HTERT RPE-1 (cell line): Measurements from ENCODE around the gene IL13RA1.
"Not testable (repeated sequence)": the region's sequence is repeated elsewhere in the genome, so short reads cannot be mapped to it uniquely, and the experiment has no call there.

Experiments used
- in situ Hi-C: fragments of 300-500 bp; cut with MboI; formaldehyde crosslinking; loops from 4 replicates; pipeline ENCODE4 v1.14.3; 2020; ENCODE audit warnings: low sequenced_read_pairs

IL13RA1 gene

GRCh38 chrX:118727686-118728339 lies 407 bp downstream of the IL13RA1 start:
- in situ Hi-C loops, result no loop called here

GRCh38 chrX:118729042-118729652 lies 1.7 kb downstream of the IL13RA1 start:
- in situ Hi-C loops, result no loop called here

DNA sequence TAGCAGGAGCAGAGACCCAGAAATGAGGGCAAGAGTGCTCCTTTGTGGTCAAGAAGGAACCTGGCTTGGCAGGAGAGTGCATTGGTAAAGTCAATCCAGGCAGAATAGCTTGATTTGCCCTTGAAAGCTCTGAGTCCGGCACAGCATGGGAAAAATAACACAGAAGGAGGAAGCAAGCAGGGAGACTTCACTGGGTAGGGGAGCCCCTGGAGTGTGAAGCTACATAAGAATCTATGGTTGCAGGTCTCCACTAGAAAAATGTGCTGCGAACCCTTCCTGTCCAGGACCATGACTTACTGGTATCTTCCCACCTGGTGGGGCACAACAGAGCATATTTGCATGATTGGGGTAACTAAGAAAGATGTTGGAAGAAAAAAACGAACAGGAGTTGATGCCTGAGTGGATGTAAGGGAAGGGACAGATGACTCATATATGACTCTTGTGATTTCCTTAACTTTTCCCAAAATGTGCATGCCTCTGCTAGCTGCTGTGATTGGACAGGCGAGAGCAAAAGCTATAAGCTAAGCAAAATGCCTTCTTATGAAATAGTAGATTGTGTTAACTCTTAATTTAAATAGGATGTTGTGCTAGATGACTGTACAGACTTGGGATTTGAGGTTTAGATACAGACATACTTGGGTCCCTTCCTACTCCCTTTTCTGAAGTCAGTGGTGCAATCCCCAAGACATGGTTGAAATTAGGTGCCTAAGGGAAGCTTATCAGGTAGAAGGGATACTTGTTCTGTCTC lies 3.3 kb downstream of the IL13RA1 start:
- in situ Hi-C loops, result no loop called here

DNA sequence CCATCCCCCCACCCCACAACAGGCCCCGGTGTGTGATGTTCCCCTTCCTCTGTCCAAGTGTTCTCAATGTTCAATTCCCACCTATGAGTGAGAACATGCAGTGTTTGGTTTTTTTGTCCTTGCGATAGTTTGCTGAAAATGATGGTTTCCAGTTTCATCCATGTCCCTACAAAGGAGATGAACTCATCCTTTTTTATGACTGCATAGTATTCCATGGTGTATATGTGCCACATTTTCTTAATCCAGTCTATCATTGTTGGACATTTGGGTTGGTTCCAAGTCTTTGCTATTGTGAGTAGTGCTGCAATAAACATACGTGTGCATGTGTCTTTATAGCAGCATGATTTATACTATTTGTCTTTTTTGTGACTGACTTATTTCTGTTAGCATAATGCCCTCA lies 5.1 kb downstream of the IL13RA1 start:
- in situ Hi-C loops, result not testable (repeated sequence)

DNA sequence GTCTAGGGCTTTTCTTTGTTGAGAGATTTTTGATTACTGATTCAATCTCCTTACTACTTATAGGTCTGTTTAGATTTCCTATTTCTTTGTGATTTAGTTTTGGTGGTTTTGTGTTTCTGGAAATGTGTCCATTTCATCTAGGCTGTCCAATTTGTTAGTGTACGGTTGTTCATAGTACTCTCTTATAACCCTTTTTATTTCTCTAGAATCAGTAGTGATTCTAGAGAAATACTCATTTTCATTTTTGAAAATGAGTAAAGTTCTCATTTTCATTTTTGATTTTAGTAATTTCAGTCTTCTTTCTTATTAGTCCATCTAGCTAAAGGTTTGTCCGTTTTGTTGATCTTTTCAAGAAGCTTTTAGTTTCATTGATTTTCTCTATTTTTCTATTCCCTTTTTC lies 7.5 kb downstream of the IL13RA1 start:
- in situ Hi-C loops, result no loop called here

DNA sequence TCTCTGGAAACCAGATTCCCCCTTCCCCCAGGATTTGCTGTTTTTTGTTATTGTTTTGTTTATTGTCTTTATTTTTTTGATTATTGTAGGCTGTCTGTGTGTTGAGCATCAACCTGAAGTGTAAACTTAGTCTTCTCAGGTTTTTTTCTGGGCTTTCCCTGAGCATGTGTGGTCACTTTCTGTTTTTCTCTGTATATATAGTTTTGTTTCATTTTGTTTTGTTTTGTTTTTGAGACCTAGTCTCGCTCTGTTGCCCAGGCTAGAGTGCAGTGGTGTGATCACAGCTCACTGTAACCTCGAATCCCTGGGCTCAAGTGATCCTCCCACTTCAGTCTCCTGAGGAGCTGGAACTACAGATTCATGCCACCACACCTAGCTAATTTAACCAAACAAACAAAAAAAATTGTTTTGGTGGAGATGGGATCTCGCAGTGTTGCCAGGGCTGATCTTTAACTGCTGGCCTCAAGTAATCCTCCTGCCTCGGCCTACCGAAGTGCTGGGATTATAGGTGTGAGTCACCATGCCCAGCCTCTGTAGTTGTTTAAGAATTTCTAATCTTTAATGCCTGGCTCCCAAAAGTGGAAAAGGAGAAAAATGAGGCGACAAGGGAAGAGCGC lies 9.1 kb downstream of the IL13RA1 start:
- in situ Hi-C loops, result no loop called here

- in situ Hi-C loops, result no loop called here
Observed at GRCh38 chrX:118739577-118739976, 12.2 kb downstream of the IL13RA1 start.

GRCh38 chrX:118740276-118740889 lies 13.0 kb downstream of the IL13RA1 start:
- in situ Hi-C loops, result no loop called here

DNA sequence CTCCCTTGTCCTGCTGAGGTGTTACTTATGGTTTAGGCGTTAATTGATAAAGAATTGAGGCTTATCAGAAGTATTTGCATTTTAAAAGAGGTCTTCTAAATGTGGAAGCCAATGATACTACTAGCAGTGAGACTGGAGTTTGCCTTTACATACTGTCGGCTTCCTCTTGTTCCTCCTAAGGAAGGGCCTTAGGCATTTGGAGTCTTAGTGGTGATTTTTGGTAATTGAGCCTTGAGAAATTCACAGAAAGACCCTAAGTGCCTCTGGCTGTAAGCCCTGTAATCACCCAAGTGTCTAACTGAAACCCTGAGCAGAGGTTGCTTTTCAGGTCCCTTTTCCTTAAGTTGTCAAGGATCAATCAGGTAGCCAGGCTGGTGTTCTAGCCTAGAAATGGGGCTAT lies 14.8 kb downstream of the IL13RA1 start:
- in situ Hi-C loops, result no loop called here

DNA sequence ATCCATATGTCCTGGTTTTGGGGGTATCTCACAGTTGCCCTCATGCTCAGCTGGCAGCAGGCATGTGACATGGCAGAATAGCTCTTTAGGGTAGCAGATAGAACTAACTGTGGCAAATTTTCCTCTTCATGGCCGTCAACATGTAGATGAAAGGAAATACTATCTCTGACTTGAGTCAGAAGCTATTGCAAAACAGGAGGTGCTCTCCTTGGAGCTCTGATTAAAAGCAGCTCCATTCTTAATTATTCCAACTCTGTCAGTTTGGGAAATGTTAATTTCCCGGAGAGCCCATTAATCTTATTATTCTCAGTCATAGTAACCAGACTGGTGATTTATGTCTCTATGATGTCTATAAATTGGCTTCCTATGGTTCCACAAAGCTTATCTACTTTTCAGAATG lies 18.2 kb downstream of the IL13RA1 start:
- in situ Hi-C loops, result no loop called here

DNA sequence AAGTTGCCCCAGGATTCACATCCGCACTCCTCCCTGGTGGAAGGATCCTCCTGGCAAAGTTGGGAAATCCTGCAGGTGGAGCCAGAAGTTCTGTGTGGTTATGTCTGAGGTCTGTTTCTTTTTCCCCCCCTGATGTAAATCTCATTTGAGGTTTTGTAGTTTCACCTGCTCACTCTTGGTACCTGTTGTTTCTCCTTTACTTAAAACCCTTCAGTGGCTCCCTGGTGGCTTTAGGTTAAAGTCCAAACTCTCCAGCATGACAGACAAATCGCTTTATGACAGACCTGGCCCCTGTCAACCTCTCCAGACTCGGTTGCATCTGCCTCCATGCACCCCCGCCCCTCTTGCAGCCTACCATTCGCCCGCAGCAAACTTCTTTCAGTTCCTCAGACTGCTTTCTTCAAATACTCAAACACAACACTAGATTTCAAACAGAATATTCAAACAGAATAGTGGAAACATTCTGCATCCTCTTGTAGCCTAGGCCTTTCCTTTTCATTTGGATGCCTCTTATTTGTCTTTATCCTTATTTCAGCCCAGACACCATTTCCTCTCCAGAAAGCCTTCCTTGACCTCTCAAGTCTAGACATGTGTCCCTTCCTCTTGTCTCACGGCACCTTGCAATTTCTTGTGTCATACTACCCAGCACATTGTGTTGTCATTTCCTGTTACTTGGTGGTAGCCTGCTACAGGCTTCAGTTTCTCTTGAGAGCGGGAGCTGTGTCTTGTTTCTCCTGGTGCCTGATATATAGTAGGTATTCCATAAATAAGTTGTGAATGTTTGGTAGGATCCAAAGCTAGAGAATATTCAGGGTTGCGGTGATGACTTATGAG lies 24.8 kb downstream of the IL13RA1 start:
- in situ Hi-C loops, result no loop called here

- in situ Hi-C loops, result no loop called here
Observed at GRCh38 chrX:118755633-118756032, 28.2 kb downstream of the IL13RA1 start.

GRCh38 chrX:118756101-118756500 lies 28.7 kb downstream of the IL13RA1 start:
- in situ Hi-C loops, result no loop called here

DNA sequence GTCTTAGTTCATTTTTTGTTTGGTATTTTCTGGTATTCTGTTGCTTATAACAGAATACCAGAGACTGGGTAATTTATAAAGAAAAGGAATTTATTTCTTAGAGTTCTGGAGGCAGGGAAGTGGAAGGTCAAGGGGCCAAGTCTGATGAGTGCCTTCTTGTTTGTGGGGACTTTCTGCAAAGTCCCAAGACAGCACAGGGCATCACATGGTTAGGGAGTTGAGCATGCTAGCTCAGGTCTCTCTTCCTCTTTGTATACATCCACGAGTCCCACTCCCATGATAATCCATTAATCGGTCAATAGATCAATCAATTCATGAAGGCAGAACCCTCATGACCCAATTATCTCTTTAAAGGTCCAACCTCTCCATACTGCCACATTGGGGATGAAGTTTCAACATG lies 31.1 kb downstream of the IL13RA1 start:
- in situ Hi-C loops, result no loop called here

DNA sequence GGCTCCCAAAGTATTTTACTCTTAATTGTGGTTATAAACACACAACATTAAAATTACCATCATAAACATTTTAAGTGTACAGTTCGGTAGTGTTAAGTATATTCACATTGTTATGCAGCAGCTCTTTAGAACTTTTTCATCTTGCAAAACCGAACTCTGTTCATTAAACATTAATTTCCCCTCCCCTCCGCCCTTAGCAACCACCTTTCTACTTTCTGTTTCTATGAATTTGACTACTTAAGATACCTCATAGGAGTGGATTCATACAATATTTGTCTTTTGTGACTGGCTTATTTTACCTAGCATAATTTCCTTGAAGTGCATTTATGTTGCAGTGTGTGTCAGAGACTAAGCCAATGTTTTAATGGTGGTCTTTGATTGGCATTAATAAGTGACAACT lies 32.6 kb downstream of the IL13RA1 start:
- in situ Hi-C loops, result no loop called here

DNA sequence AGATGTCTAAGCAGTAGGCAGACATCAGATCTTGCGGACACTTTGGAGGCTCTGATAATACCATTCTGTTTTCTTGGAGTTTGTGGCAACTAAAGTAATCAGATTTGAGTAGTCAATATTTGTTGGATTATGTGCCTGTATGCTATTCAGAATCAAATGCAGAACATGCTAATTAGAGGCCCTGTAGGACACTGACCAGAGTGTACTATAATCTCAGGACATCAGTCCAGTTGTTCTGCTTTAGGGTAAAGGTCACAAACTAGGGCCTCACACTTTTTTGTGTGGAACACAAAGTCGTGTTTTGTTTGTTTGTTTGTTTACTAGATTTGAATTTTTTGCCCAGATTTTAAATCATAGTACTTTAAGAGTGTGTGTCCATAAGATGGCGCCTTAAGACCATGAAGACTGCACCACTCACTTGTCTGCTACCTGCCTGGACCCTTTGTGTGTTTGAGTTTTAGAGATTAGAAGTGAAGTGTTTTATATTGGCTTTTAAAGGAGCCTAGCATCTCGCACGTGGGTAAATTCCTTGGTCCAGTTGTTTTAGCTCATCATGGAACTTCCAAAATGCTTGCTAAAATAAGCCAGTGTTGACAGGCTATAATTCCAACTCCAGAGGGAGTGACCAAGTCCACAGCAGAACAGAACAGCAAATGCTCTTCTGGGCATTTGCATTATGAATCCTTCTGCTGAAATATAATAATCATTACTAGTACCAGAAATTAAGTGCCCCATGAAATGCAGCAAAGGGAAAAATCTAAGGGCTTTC lies 34.7 kb downstream of the IL13RA1 start:
- in situ Hi-C loops, result no loop called here

- in situ Hi-C loops, result no loop called here
Observed at GRCh38 chrX:118763489-118763888, 36.1 kb downstream of the IL13RA1 start.

GRCh38 chrX:118764122-118764521 lies 36.7 kb downstream of the IL13RA1 start:
- in situ Hi-C loops, result no loop called here

- in situ Hi-C loops, result no loop called here
Observed at GRCh38 chrX:118770133-118770760, 42.8 kb downstream of the IL13RA1 start.
